BLaER1 (cell line): ENCODE data around the gene CIDEB.

Experiments used
- H3K27ac ChIP-seq: shearing (Covaris generic); formaldehyde crosslinking; 2 replicates; pipeline ENCODE4 v1.8.1; 2022
- H3K27me3 ChIP-seq: shearing (Covaris generic); formaldehyde crosslinking; 2 replicates; pipeline ENCODE4 v1.8.1; 2022
- H3K36me3 ChIP-seq: shearing (Covaris generic); formaldehyde crosslinking; 2 replicates; pipeline ENCODE4 v1.8.1; 2022
- H3K4me1 ChIP-seq: shearing (Covaris generic); formaldehyde crosslinking; 2 replicates; pipeline ENCODE4 v1.8.1; 2022
- H3K4me2 ChIP-seq: shearing (Covaris generic); formaldehyde crosslinking; 2 replicates; pipeline ENCODE4 v1.8.1; 2022
- H3K4me3 ChIP-seq: shearing (Covaris generic); formaldehyde crosslinking; 2 replicates; pipeline ENCODE4 v1.8.1; 2022
- H3K9ac ChIP-seq: shearing (Covaris generic); formaldehyde crosslinking; 2 replicates; pipeline ENCODE4 v1.8.1; 2022
- H3K9me3 ChIP-seq: shearing (Covaris generic); formaldehyde crosslinking; 2 replicates; pipeline ENCODE4 v1.8.1; 2022
- H4K20me1 ChIP-seq: shearing (Covaris generic); formaldehyde crosslinking; 2 replicates; pipeline ENCODE4 v1.8.1; 2022
- Cebpa-rat ChIP-seq: shearing (Covaris generic); IDR thresholded peaks from 2 replicates; pipeline ENCODE4 v1.8.1; 2022

Gene CIDEB

DNA sequence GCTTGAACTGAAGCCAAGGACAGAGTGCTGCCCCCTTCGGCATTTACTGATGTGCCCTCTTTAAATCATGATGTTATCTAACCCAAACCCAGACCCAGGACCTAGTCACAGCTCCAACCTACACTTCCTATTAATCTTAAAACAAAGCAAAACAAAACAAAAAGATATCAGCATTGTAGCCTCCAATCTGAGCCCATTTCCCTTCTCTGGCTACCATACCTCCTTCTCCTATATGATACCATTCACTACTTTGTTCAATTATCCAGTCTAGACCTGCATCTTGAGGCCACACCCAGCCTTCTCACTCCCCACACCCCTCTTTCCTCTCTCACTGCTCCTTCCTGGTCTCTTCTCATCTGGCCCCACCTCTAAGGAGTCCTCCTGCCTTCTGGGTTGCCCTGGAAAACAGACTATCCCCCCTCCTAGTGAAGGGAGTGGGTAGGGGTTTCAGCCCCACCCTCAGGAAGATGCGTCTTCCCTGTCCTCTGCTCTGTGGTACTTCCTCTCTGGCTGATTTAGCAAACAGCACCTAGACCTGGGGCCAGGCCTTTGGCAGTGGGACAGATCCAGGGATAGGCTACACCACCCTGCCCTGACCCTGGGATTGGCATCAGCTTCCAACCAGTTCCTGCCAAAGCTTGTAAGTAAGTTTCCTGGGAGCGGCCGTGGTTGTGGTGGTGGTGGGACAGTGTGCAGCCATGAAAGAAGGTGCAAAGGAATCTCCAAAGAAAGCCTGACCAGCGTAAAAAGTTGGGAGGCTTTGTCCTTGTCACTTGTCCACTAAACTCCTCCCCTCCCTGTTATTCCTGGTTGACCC, 6.8 kb upstream of the CIDEB start:
- Histone ChIP-seq H3K9me3 (no peaks in the 10 kb centered on the region), H3K4me1 (peaks cover 63% of the 10 kb centered on the region), H3K36me3 (peaks cover 15% of the 10 kb centered on the region), H3K27me3 (no peaks in the 10 kb centered on the region), H3K4me2 (peak overlapping the region; percentile 96), H3K4me3 (no peak overlapping the region), H4K20me1 (peaks cover 8% of the 10 kb centered on the region; the same call in 1 of the 2 replicates), H3K27ac (peak overlapping the region; percentile 94), H3K9ac (peak overlapping the region; percentile 46; the same call in 1 of the 2 replicates)
- no peak for TF ChIP-seq Cebpa-rat

GRCh38 chr14:24313913-24314312, 6.1 kb upstream of the CIDEB start:
- Histone ChIP-seq H3K36me3 (peaks cover 22% of the 10 kb centered on the region), H3K9me3 (no peaks in the 10 kb centered on the region), H3K4me1 (peaks cover 70% of the 10 kb centered on the region), H3K27ac (peak overlapping the region; percentile 94), H4K20me1 (peaks cover 10% of the 10 kb centered on the region; the same call in 1 of the 2 replicates), H3K4me3 (no peak overlapping the region; the same call in 1 of the 2 replicates), H3K27me3 (no peaks in the 10 kb centered on the region), H3K9ac (peak overlapping the region; percentile 46), H3K4me2 (peak overlapping the region; percentile 96)
- no peak for TF ChIP-seq Cebpa-rat

DNA sequence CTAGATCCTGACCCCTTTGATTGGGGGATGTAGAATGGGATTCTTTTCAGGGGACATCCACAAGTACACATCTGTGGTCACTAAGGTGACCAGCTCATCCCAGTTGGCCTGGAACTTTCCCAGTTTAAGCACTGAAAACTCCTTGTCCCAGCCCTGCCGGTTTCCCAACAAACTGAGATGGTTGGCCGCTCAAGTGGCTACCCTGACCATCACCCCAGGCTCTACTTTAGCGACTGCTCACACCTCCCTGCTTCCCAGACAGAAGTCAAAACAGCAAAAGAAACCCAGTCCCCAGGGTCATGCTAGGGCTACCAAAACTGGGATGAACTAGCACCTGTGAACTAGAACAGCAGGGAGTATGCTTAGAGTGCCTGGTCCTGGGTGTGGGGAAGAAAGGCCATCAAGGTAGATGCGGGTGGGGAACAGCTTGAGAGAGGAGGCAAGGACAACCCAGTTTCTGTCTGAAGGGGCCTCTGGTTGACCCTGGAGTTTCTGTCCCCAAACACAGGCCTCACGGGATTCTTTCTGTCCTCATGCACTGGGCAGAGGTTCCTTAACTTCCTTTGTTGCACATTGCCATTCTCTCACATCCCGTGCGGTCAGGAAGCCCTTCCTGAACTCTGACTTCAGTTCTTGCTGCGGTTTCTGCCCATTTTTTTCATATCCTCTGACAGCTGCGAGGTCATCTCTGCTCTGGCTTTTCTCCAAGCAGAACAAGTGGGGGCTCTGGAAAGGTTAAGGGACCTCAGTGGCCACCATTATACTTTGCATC, 5.1 kb upstream of the CIDEB start:
- Histone ChIP-seq H3K4me3 (peak overlapping the region; percentile 68), H3K9me3 (no peaks in the 10 kb centered on the region), H3K4me2 (peak overlapping the region; percentile 96), H4K20me1 (peaks cover 10% of the 10 kb centered on the region; the same call in 1 of the 2 replicates), H3K4me1 (peaks cover 79% of the 10 kb centered on the region), H3K36me3 (peaks cover 30% of the 10 kb centered on the region), H3K27me3 (no peaks in the 10 kb centered on the region), H3K27ac (peak overlapping the region; percentile 94), H3K9ac (peak overlapping the region; percentile 83)
- no peak for TF ChIP-seq Cebpa-rat

- H3K4me3 ChIP-seq, result peak overlapping the region; percentile 68
- H3K9ac ChIP-seq, result peak overlapping the region; percentile 83
These were observed 4.2 kb upstream of the CIDEB start for GRCh38 chr14:24311837-24312615.

GRCh38 chr14:24310646-24311604, 3.1 kb upstream of the CIDEB start, which contains the start of gene LTB4R:
Gene LTB4R (plus strand): TSS chr14:24311502. CDS start chr14:24315652, 4,150 bp downstream.
- H3K9me3 ChIP-seq, result no peaks in the 10 kb centered on the region
- peaks cover 81% of the 10 kb centered on the region for H3K4me1 ChIP-seq
- peak within 1 kb of the TSS; percentile 83 for H3K9ac ChIP-seq
- peak within 1 kb of the TSS; percentile 94 for H3K27ac ChIP-seq
- TF ChIP-seq Cebpa-rat, result no peak
- H3K4me3 ChIP-seq, result peak within 1 kb of the TSS; percentile 68
- H3K27me3 ChIP-seq, result no peaks in the 10 kb centered on the region
- H4K20me1 ChIP-seq, result peaks cover 10% of the 10 kb centered on the region
- H3K4me2 ChIP-seq, result peak within 1 kb of the TSS; percentile 96
- peaks cover 44% of the 10 kb centered on the region for H3K36me3 ChIP-seq

More at GRCh38 chr14:24311837-24312615, 4.2 kb upstream of the CIDEB start:
- Histone ChIP-seq H3K27me3 (no peaks in the 10 kb centered on the region), H3K4me2 (peak overlapping the region; percentile 96), H3K36me3 (peaks cover 39% of the 10 kb centered on the region), H3K4me1 (peaks cover 81% of the 10 kb centered on the region), H3K9me3 (no peaks in the 10 kb centered on the region), H3K27ac (peak overlapping the region; percentile 94), H4K20me1 (peaks cover 10% of the 10 kb centered on the region; the same call in 1 of the 2 replicates)
- peak; percentile 80 for TF ChIP-seq Cebpa-rat

GRCh38 chr14:24310265-24310645, 2.5 kb upstream of the CIDEB start:
- H3K4me1 ChIP-seq, result peaks cover 75% of the 10 kb centered on the region
- H3K36me3 ChIP-seq, result peaks cover 44% of the 10 kb centered on the region
- H3K9me3 ChIP-seq, result no peaks in the 10 kb centered on the region
- peak overlapping the region; percentile 96 for H3K4me2 ChIP-seq
- H3K27me3 ChIP-seq, result no peaks in the 10 kb centered on the region
- H4K20me1 ChIP-seq, result peaks cover 10% of the 10 kb centered on the region
- H3K9ac ChIP-seq, result peak overlapping the region; percentile 47
- no peak for TF ChIP-seq Cebpa-rat
- H3K4me3 ChIP-seq, result peak overlapping the region; percentile 68
- peak overlapping the region; percentile 94 for H3K27ac ChIP-seq

GRCh38 chr14:24309538-24310264, 1.9 kb upstream of the CIDEB start, which contains the start of gene LTB4R2:
Gene LTB4R2 (plus strand): TSS chr14:24310140. CDS start chr14:24310665, 525 bp downstream.
- Histone ChIP-seq H3K4me2 (peak within 1 kb of the TSS; percentile 96), H3K9ac (peak within 1 kb of the TSS; percentile 83), H3K27me3 (no peaks in the 10 kb centered on the region), H4K20me1 (peaks cover 10% of the 10 kb centered on the region), H3K4me3 (peak within 1 kb of the TSS; percentile 68), H3K27ac (peak within 1 kb of the TSS; percentile 94), H3K4me1 (peaks cover 69% of the 10 kb centered on the region), H3K36me3 (peaks cover 49% of the 10 kb centered on the region), H3K9me3 (no peaks in the 10 kb centered on the region)
- no peak for TF ChIP-seq Cebpa-rat
